GM08714 (cell line): ENCODE results near the gene DDX10.
"Not testable (repeated sequence)": the region's sequence is repeated elsewhere in the genome, so short reads cannot be mapped to it uniquely, and the experiment has no call there.

Experiments
- H3K4me3 ChIP-seq: fragments of 200-500 bp; sonication (Bioruptor generic); 2 replicates; pipeline ENCODE4 v1.5.1; 2014; ENCODE audit warnings: mild to moderate bottlenecking, low read length, inconsistent platforms
- ZNF274 ChIP-seq: IDR thresholded peaks from 2 replicates; pipeline ENCODE4 v1.6.1; 2012; ENCODE audit warnings: mild to moderate bottlenecking, low read depth, low read length

The DDX10 gene

GRCh38 chr11:108643974-108644373, 20.9 kb upstream of the DDX10 start:
- no peak for TF ChIP-seq ZNF274

GRCh38 chr11:108645970-108646369, 18.9 kb upstream of the DDX10 start:
- TF ChIP-seq ZNF274, result no peak
- no peak overlapping the region for H3K4me3 ChIP-seq

More at GRCh38 chr11:108643974-108644373, 20.9 kb upstream of the DDX10 start:
- no peak overlapping the region for H3K4me3 ChIP-seq

DNA sequence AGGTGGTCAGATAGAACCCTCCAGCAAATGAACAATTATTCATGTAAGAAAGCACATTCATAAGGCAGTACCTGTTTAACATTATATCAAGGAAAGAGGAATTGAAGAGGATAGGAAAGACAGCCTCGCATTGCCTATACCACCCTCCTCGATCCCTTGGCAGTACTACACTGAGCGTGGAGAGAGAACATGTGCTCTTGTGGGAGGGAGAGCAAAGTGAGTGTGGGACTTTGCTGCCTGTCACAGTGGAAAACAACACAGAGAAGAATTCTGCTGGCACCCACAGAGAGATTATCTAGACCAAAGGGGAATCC, 17.5 kb upstream of the DDX10 start:
- no peak for TF ChIP-seq ZNF274
- no peak overlapping the region for H3K4me3 ChIP-seq

DNA sequence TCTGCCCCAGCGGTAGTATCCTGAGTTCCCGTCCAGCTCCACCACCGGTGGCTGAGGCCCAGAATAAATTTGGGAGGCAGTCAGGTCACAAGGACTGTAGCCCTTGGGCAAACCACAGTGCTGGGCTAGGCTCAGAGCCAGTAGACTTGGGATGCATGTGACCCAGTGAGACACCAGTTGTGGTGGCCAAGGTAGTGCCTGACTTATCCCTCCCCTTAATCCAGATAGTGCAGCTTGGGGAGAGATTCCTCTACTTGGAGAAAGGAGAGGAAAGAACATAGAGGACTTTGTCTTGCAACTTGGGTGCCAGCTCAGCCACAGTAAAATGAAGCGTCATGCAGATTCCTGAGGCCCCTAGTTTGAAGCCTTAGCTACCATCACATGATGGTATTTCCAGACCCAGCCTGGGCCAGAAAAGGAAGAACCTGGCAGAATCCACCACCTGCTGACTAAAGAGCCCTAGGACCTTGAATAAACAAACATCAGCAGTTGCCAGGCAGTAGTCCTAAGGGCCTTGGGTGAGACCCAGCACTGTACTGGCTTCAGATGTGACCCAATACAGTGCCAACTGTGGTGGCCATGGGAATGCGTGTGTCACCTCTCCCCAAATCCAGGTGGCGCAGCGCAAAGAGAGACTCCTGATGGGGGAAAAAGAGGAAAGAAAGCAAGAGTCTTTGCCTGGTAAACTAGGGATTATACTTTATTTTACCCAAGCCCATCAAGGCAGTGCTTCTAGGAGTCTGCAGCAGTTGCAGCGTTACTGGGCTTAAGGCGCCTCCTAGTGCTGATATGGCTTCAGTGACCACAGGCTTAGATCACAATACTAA, 17.0 kb upstream of the DDX10 start:
- no peak for TF ChIP-seq ZNF274
- H3K4me3 ChIP-seq, result no peak overlapping the region

DNA sequence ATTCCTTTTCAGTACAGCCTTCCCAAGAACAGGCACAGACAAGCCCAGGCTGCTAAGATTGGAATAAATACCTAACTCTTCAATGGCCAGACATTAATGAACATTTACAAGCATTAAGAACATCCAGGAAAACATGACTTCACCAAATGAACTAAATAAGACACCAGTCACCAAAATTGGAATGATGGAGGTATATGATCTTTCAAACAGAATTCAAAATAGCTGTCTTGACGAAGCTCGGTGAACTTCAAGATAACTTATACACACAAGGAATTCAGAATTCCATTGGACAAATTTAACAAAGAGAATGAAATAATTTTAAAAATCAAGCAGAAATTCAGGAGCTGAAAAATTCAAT, 16.4 kb upstream of the DDX10 start:
- no peak for TF ChIP-seq ZNF274
- no peak overlapping the region for H3K4me3 ChIP-seq

DNA sequence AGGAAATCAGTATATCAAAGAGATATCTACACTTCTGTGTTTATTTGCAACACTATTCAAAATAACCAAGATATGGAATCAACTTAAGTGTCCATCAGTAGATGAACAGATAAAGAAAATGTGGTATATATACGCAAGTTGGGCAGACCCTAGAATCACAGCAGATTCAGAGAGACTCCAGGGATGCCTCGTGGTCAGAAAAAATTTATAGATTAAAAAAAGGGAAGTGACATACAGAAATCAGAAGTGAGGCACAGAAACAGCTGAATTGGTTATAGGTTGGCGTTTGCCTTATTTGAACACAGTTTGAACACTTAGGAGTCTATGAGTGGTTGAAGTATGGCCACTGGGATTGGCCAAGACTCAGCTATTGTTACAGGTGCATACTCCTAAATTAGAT, 10.8 kb upstream of the DDX10 start:
- not testable (repeated sequence) for H3K4me3 ChIP-seq

DNA sequence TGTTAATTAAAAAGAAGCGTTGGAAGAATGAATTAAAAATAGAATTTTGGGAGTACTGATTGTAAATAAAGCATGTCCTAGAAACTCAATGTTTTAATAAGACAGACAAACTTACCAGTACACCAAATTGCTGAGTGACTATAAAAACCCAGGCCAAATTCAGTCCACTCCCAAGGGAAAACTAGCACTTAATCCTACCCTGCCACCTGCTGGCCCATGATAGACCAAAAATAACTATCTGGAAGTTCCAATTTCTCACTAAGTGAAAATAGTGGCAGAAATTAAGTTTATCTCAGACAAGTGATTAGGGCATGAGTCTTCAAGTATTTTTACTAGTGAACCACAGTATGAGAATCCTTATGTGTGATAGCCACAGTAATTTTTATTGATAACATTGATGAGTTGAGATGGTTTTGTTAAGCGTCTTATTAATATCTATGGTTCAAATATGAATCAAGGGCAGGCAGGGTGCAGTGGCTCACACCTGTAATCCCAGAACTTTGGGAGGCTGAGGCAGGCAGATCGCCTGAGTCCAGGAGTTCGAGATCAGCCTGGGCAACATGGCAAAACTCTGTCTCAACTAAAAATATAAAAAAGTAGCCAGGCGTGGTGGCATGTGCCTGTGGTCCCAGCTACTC, 9.8 kb upstream of the DDX10 start:
- no peak overlapping the region for H3K4me3 ChIP-seq

DNA sequence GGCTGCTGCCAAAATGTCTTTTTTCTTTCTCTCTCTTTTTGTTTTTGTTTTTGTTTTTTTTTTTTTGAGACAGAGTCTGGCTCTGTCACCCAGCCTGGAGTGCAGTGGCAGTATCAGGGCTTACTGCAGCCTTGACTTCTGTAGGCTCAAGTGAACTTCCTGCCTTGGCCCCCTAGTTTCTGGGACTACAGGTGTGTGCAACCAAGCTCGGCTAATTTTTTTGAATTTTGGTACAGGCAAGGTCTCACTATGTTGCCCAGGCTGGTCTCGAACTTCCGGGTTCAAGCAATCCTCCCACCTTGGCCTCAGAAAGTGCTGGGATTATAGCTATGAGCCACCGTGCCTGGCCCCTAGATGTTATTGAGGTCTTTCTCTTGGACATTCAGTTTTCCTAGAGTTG, 2.2 kb upstream of the DDX10 start:
- no peak overlapping the region; the same call in 1 of the 2 replicates for H3K4me3 ChIP-seq
- TF ChIP-seq ZNF274, result no peak

More for the DNA sequence above, 9.8 kb upstream of the DDX10 start:
- no peak for TF ChIP-seq ZNF274

GRCh38 chr11:108663154-108663877, 1.6 kb upstream of the DDX10 start:
- peak overlapping the region; percentile 37; the same call in 1 of the 2 replicates for H3K4me3 ChIP-seq
- TF ChIP-seq ZNF274, result no peak

DNA sequence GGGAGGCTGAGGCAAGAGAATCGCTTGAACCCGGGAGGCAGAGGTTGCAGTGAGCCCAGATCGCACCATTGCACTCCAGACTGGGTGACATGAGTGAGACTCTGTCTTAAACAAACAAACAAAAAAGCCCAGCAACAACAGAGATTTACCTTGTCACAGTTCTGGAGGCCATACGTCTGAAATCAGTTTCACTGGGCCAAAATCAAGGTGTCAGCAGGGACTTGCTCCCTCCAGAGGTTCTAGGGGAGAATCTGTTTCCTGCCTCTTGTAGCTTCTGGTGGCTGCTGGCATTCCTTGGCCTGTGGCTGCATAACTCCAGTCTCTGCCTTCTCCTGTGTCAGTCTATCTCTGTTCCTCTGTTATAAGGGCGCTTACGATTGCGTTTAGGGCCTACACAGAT, 1.5 kb downstream of the DDX10 start:
- H3K4me3 ChIP-seq, result no peak overlapping the region; the same call in 1 of the 2 replicates
- TF ChIP-seq ZNF274, result no peak

- no peak for TF ChIP-seq ZNF274
- H3K4me3 ChIP-seq, result no peak overlapping the region
Observed at GRCh38 chr11:108669286-108669685, 4.4 kb downstream of the DDX10 start.

DNA sequence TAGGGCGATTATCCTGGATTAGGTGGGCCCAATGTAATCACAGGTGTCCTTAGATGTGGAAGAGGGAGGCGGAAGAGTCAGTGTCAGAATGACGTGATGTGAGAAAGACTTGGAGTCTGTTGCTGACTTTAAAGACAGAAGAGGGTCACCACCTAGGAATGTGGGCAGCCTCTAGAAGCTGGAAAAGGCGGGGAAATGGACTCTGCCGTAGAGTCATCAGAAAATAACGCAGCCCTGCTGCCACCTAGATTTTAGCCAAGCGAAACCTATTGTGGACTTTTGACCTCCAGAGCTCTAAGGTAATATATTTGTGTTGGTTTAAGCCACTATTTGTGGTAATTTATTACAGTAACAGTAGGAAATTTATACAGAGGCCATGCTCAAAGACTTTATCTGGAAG, 4.8 kb downstream of the DDX10 start:
- no peak for TF ChIP-seq ZNF274

DNA sequence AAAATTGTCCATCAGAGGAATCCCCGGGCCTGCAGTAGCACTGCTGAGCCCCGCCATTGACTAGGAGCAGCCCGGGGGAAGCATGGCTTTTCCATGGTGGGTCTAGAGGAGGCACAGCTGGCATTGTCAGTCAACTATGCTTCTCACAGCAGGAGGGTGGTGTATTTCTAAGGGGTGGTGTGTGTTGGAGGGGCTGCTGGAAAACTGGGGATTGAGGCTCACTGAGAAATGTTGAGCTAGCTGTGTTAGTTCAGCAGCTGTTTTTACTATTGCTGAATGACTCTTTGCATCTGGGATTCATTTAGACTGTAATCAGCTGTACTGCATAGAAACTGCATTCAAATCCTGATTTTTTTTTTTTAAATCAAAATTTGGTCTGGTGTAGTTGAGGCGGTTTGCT, 5.6 kb downstream of the DDX10 start:
- no peak for TF ChIP-seq ZNF274
- no peak overlapping the region for H3K4me3 ChIP-seq

More for the DNA sequence above, 4.8 kb downstream of the DDX10 start:
- H3K4me3 ChIP-seq, result no peak overlapping the region

GRCh38 chr11:108672113-108672512, 7.2 kb downstream of the DDX10 start:
- no peak for TF ChIP-seq ZNF274
- H3K4me3 ChIP-seq, result no peak overlapping the region

DNA sequence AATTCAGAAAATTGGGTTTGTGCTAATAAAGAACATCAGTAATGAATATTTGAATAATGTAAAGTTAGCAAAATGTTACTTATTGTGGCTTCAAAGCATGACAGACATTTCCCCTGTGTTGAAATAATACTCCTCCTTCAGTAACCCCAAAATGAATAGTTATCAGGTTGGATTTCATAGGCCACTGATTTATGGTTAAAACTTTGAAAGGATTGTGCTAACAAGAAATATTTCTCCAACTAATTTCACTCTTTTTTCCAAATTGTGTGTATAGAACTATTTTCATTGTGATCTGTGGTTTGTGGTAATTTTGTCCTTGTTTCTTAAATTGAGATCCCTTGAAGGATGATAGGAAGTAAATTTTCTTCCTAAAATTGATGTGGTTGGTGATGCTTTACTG, 7.9 kb downstream of the DDX10 start:
- no peak overlapping the region for H3K4me3 ChIP-seq
- TF ChIP-seq ZNF274, result no peak
